ENCODE results near the gene RFNG.

DNA sequence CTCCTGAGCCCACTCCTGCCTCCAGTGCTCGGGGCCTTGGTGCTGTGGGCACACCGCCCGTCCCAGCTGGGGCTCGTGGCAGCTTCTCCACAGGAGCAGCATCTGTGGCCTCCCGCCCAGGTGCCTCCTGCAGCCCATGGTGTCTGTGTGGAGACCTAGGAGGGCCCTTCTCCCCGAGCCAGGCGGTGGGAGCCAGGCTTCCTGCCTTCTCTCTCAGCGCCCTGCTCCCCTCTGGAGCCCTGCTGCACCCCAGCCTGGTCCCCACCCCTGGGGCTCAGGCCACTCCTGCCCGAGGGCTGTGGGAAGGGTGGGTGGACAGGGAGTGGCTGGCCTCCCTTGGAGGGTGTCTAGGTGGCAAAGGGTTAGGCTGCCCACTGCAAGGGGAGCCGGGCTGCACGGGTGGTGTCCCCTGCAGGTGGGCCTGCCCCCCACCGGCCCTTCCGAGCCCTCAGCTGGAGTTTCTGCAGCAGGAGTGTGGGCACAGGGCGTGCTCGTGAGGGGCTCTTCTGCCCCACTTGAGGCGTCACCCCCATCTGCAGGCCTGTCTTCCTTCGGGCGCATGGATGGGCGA is 39.9 kb downstream of the RFNG start:
- TF ChIP-seq EZH2 (IDR thresholded peaks at IDR 0.05; ENCODE audit: insufficient read depth, low read length) (no peak), CTCF (IDR thresholded peaks at IDR 0.05; ENCODE audit: insufficient read depth, low read depth, low read length) (no peak)
